Measurements from ENCODE around the gene SRRM4. TPM values are rescaled to one million over a fixed set of nuclear protein-coding genes. Genes with fewer than 3 reads are reported as not detected.

SRRM4 gene
- total RNA-seq, 2 donors from 2014 or later = 0.27 TPM; not detected in 1

GRCh38 chr12:119036878-119037825 is 55.8 kb downstream of the SRRM4 start:
- intact Hi-C loops (cut with DNase I) = loop anchor here (10.0 kb wide), 1 partner anchor 632 kb away; no protein-coding TSS in a partner anchor
- H3K9me3 ChIP-seq = no peaks in the 10 kb centered on the region
- no peaks in the 10 kb centered on the region for H3K36me3 ChIP-seq
- H3K4me3 ChIP-seq = no peak overlapping the region
- no peaks in the 10 kb centered on the region for H3K27me3 ChIP-seq
- H3K9ac ChIP-seq (ENCODE audit: low read depth in 2 of 2, low read length in 2 of 2) = no peak overlapping the region
- no peak overlapping the region for H3K27ac ChIP-seq
- no peak for TF ChIP-seq CTCF (IDR thresholded peaks at IDR 0.05)
- H3K4me1 ChIP-seq = no peaks in the 10 kb centered on the region
- DNase-seq = peak; percentile 21

GRCh38 chr12:119044094-119044493 is 62.8 kb downstream of the SRRM4 start:
- no peak for DNase-seq
- intact Hi-C loops (cut with DNase I) = no loop called here

DNA sequence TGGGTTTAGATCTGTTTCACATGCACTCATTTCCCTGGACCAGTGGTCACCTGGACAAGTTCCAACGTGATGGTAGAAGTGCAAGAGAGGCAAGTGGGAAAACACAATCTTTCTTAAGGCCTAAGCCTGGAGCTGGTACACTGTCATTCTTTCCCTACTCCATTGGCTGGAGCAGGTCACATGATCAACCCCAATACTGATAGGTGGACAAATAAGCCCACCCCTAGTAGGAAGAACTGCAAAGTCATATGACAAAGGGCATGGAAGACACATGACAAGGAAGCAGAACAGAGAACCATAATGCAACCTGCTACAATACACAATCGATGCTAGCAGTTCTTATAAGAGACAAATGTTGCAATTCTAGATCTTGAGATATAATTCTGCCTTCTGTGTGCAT is 66.3 kb downstream of the SRRM4 start:
- Histone ChIP-seq H3K4me3 (no peak overlapping the region), H3K27me3 (no peaks in the 10 kb centered on the region), H3K4me1 (no peaks in the 10 kb centered on the region), H3K9me3 (no peaks in the 10 kb centered on the region), H3K9ac (ENCODE audit: low read depth in 2 of 2, low read length in 2 of 2) (no peak overlapping the region), H3K36me3 (no peaks in the 10 kb centered on the region), H3K27ac (no peak overlapping the region)
- TF ChIP-seq CTCF (IDR thresholded peaks at IDR 0.05) = no peak
- intact Hi-C loops (cut with DNase I) = no loop called here
- no peak for DNase-seq

More at GRCh38 chr12:119044094-119044493, 62.8 kb downstream of the SRRM4 start:
- no peaks in the 10 kb centered on the region for H3K4me1 ChIP-seq
- no peaks in the 10 kb centered on the region for H3K9me3 ChIP-seq
- H3K9ac ChIP-seq (ENCODE audit: low read depth in 2 of 2, low read length in 2 of 2) = no peak overlapping the region
- no peak overlapping the region for H3K4me3 ChIP-seq
- H3K27me3 ChIP-seq = no peaks in the 10 kb centered on the region
- no peaks in the 10 kb centered on the region for H3K36me3 ChIP-seq
- H3K27ac ChIP-seq = no peak overlapping the region
- no peak for TF ChIP-seq CTCF (IDR thresholded peaks at IDR 0.05)

DNA sequence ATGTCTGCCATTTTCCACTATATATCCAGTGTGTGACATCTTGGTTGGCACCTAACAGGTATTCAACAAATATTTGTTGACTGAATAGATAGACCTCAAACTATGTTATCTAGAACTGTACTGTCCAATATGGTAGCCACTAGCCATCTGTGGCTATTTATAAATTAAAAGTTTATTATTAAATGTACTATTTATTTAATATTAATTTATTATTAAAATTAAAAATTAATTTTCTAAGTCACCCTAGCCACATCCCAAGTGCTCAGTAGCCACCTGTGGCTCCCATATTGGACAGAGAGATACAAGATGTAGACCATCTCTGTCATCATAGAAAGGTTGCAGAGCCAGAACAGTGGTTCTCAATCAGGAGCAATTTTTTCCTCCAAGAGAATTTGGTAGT is 69.3 kb downstream of the SRRM4 start:
- TF ChIP-seq CTCF (IDR thresholded peaks at IDR 0.05) = no peak
- no peak overlapping the region for H3K4me3 ChIP-seq
- no peaks in the 10 kb centered on the region for H3K9me3 ChIP-seq
- no peaks in the 10 kb centered on the region for H3K27me3 ChIP-seq
- no peak for DNase-seq
- no peaks in the 10 kb centered on the region for H3K4me1 ChIP-seq
- intact Hi-C loops (cut with DNase I) = no loop called here
- H3K36me3 ChIP-seq = no peaks in the 10 kb centered on the region
- no peak overlapping the region for H3K9ac ChIP-seq (ENCODE audit: low read depth in 2 of 2, low read length in 2 of 2)
- H3K27ac ChIP-seq = no peak overlapping the region

- Histone ChIP-seq H3K9me3 (no peaks in the 10 kb centered on the region), H3K4me1 (no peaks in the 10 kb centered on the region), H3K27ac (no peak overlapping the region), H3K27me3 (no peaks in the 10 kb centered on the region), H3K4me3 (no peak overlapping the region), H3K9ac (ENCODE audit: low read depth in 2 of 2, low read length in 2 of 2) (no peak overlapping the region), H3K36me3 (no peaks in the 10 kb centered on the region)
- TF ChIP-seq CTCF (IDR thresholded peaks at IDR 0.05) = no peak
- DNase-seq = no peak
- intact Hi-C loops (cut with DNase I) = no loop called here
These were observed 70.1 kb downstream of the SRRM4 start for GRCh38 chr12:119051474-119051873.

All from colonic mucosa (tissue), 4 donors.